Hepatocyte (in vitro differentiated cells): ENCODE measurements around the gene ARPC1A. TPM values are rescaled to one million over a fixed set of nuclear protein-coding genes. Genes with fewer than 3 reads are reported as not detected.
"Not testable (repeated sequence)": the region's sequence is repeated elsewhere in the genome, so short reads cannot be mapped to it uniquely, and the experiment has no call there.

Experiments
- DNase-seq: peaks from one replicate; pipeline ENCODE4 v3.0.0-alpha.2; 2016; ENCODE audit warnings: low spot score
- H2AFZ ChIP-seq: fragments of 200-600 bp; sonication (generic); 2 replicates; pipeline ENCODE4 v1.6.0; 2016; ENCODE audit warnings: antibody characterized with exemption, mild to moderate bottlenecking
- H3K27ac ChIP-seq: fragments of 200-600 bp; sonication (generic); 2 replicates; pipeline ENCODE4 v1.5.1; 2016; ENCODE audit warnings: mild to moderate bottlenecking
- H3K27me3 ChIP-seq: fragments of 200-600 bp; sonication (generic); 2 replicates; pipeline ENCODE4 v1.6.1; 2016
- H3K36me3 ChIP-seq: fragments of 200-600 bp; sonication (generic); replicated peaks from 2 replicates; pipeline ENCODE4 v1.5.1; 2016; ENCODE audit warnings: low read depth; ENCODE audit not compliant: insufficient read depth
- H3K4me1 ChIP-seq: fragments of 200-600 bp; sonication (generic); 2 replicates; pipeline ENCODE4 v1.5.1; 2016; ENCODE audit warnings: mild to moderate bottlenecking, moderate library complexity; ENCODE audit not compliant: insufficient read depth
- H3K4me2 ChIP-seq: fragments of 200-600 bp; sonication (generic); 2 replicates; pipeline ENCODE4 v1.6.0; 2016
- H3K4me3 ChIP-seq: fragments of 200-600 bp; sonication (generic); 2 replicates; pipeline ENCODE4 v1.5.1; 2016; ENCODE audit warnings: mild to moderate bottlenecking
- H3K79me2 ChIP-seq: fragments of 200-600 bp; sonication (generic); 2 replicates; pipeline ENCODE4 v1.6.0; 2017; ENCODE audit warnings: mild to moderate bottlenecking
- H3K9me2 ChIP-seq: fragments of 200-600 bp; sonication (generic); replicated peaks from 2 replicates; pipeline ENCODE4 v1.6.0; 2017; ENCODE audit warnings: mild to moderate bottlenecking; ENCODE audit not compliant: insufficient read depth
- H3K9me3 ChIP-seq: fragments of 200-600 bp; sonication (generic); 2 replicates; pipeline ENCODE4 v1.5.1; 2016; ENCODE audit warnings: low read depth, mild to moderate bottlenecking
- H4K20me1 ChIP-seq: fragments of 200-600 bp; sonication (generic); 2 replicates; pipeline ENCODE4 v1.6.0; 2016; ENCODE audit warnings: mild to moderate bottlenecking; ENCODE audit not compliant: insufficient read depth, poor library complexity, severe bottlenecking
- EZH2 ChIP-seq: fragments of 200-600 bp; sonication (generic); IDR thresholded peaks from 2 replicates; pipeline ENCODE4 v1.6.1; 2016; ENCODE audit warnings: antibody characterized with exemption, mild to moderate bottlenecking, borderline replicate concordance
- EZH2phosphoT487 ChIP-seq: fragments of 200-600 bp; sonication (generic); IDR thresholded peaks from one replicate; pipeline ENCODE4 v1.6.1; 2018; ENCODE audit warnings: antibody characterized with exemption, mild to moderate bottlenecking, low read depth, moderate library complexity; ENCODE audit not compliant: unreplicated experiment, severe bottlenecking
- WGBS: methylation state at CpG from one replicate; pipeline ENCODE4 v1.1.6; 2016; ENCODE audit warnings: low lambda C conversion rate; ENCODE audit errors: missing lambda C conversion rate; 5-methylcytosine and 5-hydroxymethylcytosine counted together
- polyA plus RNA-seq: library from polyadenylated mRNA; unstranded; fragments of >200 nt; fragmentation: Nextera tagmentation; extraction: Ambion mirVana; gene quantifications from 2 replicates; pipeline ENCODE4 v1.2.1, GENCODE V29; 2016
- total RNA-seq: library from RNA; depleted of rRNA; stranded (reverse); fragments of >200 nt; gene quantifications from 2 replicates; pipeline ENCODE4 v1.2.3, GENCODE V29; 2014
- TF ChIP-seq, protein P1 (sequence below): fragments of 200-600 bp; sonication (generic); IDR thresholded peaks from 2 replicates; pipeline ENCODE4 v1.5.1; 2016; ENCODE audit warnings: antibody characterized with exemption, mild to moderate bottlenecking; ENCODE audit not compliant: poor library complexity

The ARPC1A gene
- total and polyA plus RNA-seq, 2 experiments from 2014 or later: 166 to 190 TPM

GRCh38 chr7:99325001-99325493 is 651 bp upstream of the ARPC1A start:
- no peaks in the 10 kb centered on the region for H3K36me3 ChIP-seq
- no peaks in the 10 kb centered on the region for H3K9me2 ChIP-seq
- H3K4me3 ChIP-seq: peak overlapping the region; percentile 56
- peaks cover 27% of the 10 kb centered on the region for H3K4me1 ChIP-seq
- peaks cover 15% of the 10 kb centered on the region for H4K20me1 ChIP-seq
- peaks cover 51% of the 10 kb centered on the region for H3K79me2 ChIP-seq
- DNase-seq: no peak
- H2AFZ ChIP-seq: peak overlapping the region; percentile 90
- no peaks in the 10 kb centered on the region for H3K27me3 ChIP-seq
- peak overlapping the region; percentile 83 for H3K27ac ChIP-seq
- peak overlapping the region; percentile 91 for H3K4me2 ChIP-seq
- 39% methylated on average over 14 of the region's 14 CpGs for WGBS
- TF ChIP-seq, protein P1, sequence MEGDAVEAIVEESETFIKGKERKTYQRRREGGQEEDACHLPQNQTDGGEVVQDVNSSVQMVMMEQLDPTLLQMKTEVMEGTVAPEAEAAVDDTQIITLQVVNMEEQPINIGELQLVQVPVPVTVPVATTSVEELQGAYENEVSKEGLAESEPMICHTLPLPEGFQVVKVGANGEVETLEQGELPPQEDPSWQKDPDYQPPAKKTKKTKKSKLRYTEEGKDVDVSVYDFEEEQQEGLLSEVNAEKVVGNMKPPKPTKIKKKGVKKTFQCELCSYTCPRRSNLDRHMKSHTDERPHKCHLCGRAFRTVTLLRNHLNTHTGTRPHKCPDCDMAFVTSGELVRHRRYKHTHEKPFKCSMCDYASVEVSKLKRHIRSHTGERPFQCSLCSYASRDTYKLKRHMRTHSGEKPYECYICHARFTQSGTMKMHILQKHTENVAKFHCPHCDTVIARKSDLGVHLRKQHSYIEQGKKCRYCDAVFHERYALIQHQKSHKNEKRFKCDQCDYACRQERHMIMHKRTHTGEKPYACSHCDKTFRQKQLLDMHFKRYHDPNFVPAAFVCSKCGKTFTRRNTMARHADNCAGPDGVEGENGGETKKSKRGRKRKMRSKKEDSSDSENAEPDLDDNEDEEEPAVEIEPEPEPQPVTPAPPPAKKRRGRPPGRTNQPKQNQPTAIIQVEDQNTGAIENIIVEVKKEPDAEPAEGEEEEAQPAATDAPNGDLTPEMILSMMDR: no peak
- TF ChIP-seq EZH2phosphoT487 (no peak), EZH2 (no peak)
- no peaks in the 10 kb centered on the region for H3K9me3 ChIP-seq

GRCh38 chr7:99326408-99326782 is 697 bp downstream of the ARPC1A start:
- Histone ChIP-seq H3K9me2 (no peaks in the 10 kb centered on the region), H3K4me3 (peak overlapping the region; percentile 90), H3K79me2 (peaks cover 60% of the 10 kb centered on the region), H4K20me1 (peaks cover 15% of the 10 kb centered on the region), H3K36me3 (no peaks in the 10 kb centered on the region), H3K27ac (peak overlapping the region; percentile 93), H3K4me1 (peaks cover 35% of the 10 kb centered on the region), H3K9me3 (no peaks in the 10 kb centered on the region), H3K27me3 (no peaks in the 10 kb centered on the region), H2AFZ (peak overlapping the region; percentile 45), H3K4me2 (peak overlapping the region; percentile 86)
- TF ChIP-seq EZH2 (no peak), EZH2phosphoT487 (no peak)
- TF ChIP-seq, protein P1: no peak
- WGBS: 5% methylated on average over 10 of the region's 10 CpGs
- DNase-seq: no peak

- DNase-seq: peak; percentile 75
- not testable (repeated sequence) for H3K4me3 ChIP-seq, H2AFZ ChIP-seq, H3K36me3 ChIP-seq, H3K9me2 ChIP-seq, H3K9me3 ChIP-seq, H3K27me3 ChIP-seq
- Histone ChIP-seq H3K4me2 (peak overlapping the region; percentile 56), H4K20me1 (peaks cover 18% of the 10 kb centered on the region), H3K4me1 (peaks cover 30% of the 10 kb centered on the region), H3K79me2 (peaks cover 91% of the 10 kb centered on the region), H3K27ac (peak overlapping the region; percentile 93)
- WGBS: 75% methylated on average over 8 of the region's 8 CpGs
These were observed 4.7 kb downstream of the ARPC1A start for GRCh38 chr7:99330314-99330961.

DNA sequence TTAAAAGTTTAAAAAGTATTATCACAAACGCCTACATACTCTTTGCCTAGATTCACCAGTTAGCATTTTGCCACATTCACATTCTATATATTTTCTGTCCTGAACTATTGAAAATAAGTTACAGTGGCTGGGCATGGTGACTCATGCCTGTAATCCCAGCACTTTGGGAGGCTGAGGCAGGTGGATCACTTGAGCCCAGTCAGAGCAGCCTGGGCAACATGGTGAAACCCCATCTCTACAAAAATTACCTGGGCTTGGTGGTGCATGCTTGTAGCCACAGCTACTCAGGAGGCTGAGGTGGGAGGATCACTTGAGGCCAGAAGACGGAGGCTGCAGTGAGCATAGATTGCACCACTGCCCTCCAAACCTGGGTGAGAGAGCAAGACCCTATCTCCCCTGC is 5.3 kb downstream of the ARPC1A start:
- H3K4me3 ChIP-seq: no peak overlapping the region
- H3K4me2 ChIP-seq: peak overlapping the region; percentile 3
- peaks cover 95% of the 10 kb centered on the region for H3K79me2 ChIP-seq
- peaks cover 30% of the 10 kb centered on the region for H3K4me1 ChIP-seq
- DNase-seq: no peak
- TF ChIP-seq EZH2: no peak
- peaks cover 18% of the 10 kb centered on the region for H4K20me1 ChIP-seq
- no peaks in the 10 kb centered on the region for H3K36me3 ChIP-seq
- H3K27me3 ChIP-seq: no peaks in the 10 kb centered on the region
- H2AFZ ChIP-seq: no peak overlapping the region
- WGBS: 96% methylated on average over 2 of the region's 2 CpGs
- peak overlapping the region; percentile 83 for H3K27ac ChIP-seq
- no peaks in the 10 kb centered on the region for H3K9me2 ChIP-seq
- H3K9me3 ChIP-seq: no peaks in the 10 kb centered on the region
